PFSK-1 (cell line): ENCODE measurements around the gene SLCO2B1.

Experiments used
- REST ChIP-seq, 2 experiments: IDR thresholded peaks; 2 replicates each; pipeline versions ENCODE4 v1.6.1 to v1.8.0; 2011 to 2012; ENCODE audit warnings: low read depth in 2 of 2, low read length in 2 of 2, control low read depth in 1 of 2, inconsistent platforms in 1 of 2, mild to moderate bottlenecking in 1 of 2, moderate library complexity in 1 of 2; ENCODE audit not compliant: insufficient read depth in 1 of 2
- TAF1 ChIP-seq: IDR thresholded peaks from 2 replicates; pipeline ENCODE4 v1.6.1; 2012; ENCODE audit warnings: low read length, control low read depth, borderline replicate concordance; ENCODE audit not compliant: insufficient read depth

DNA sequence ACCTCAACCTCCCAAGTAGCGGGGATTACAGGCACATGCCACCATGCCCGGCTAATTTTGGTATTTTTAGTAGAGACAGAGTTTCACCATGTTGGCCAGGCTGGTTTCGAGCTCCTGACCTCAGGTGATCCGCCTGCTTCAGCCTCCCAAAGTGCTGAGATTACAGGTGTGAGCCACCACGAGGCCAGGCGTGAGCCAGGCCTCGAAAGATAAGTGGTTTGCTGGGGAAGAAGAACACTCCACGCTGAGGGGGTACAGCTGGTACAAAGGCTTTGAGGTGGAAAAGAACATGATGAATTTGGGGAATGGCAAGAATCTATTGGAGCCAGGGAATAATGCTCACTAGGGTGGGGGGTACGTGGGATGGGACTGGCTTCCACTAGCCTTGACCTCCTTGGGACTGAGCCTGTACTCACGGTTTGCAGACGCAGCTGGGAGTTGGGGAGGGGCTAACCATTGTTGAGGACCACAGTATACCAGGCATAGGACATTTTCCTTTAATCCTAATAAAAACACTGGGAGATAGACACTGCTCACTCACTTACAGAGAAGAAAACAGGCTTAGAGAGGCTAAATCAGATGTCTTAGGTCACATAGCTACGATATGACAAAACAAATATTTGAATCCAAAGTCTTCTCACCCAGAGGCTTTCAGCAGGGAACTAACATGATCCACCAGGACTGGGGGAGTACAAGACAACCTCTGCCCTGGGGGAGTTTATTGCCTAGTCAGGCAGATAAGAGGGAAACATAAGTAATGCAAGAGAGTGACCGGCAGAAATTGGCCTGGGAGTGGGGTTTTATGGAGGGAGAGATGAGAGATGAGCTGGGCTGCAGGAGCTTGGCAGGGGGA is 4.9 kb downstream of the SLCO2B1 start:
- TF ChIP-seq REST (IDR thresholded peaks at IDR 0.05; ENCODE audit: insufficient read depth in 1 of 2, low read depth in 2 of 2, low read length in 2 of 2) (no peak), TAF1 (no peak)
